ENCODE results near the gene LIMK1.

Gene LIMK1

GRCh38 chr7:74057216-74057925, 26.2 kb upstream of the LIMK1 start:
- TF ChIP-seq CTCF (IDR thresholded peaks at IDR 0.05; ENCODE audit: low read depth, low read length): no peak

GRCh38 chr7:74057987-74058386, 25.6 kb upstream of the LIMK1 start:
- no peak for TF ChIP-seq CTCF (IDR thresholded peaks at IDR 0.05; ENCODE audit: low read depth, low read length)
- H3K4me3 ChIP-seq (ENCODE audit: low read depth, low read length): no peak overlapping the region

More at GRCh38 chr7:74057216-74057925, 26.2 kb upstream of the LIMK1 start:
- H3K4me3 ChIP-seq (ENCODE audit: low read depth, low read length): no peak overlapping the region

GRCh38 chr7:74058486-74058885, 25.1 kb upstream of the LIMK1 start:
- TF ChIP-seq CTCF (IDR thresholded peaks at IDR 0.05; ENCODE audit: low read depth, low read length): no peak
- no peak overlapping the region for H3K4me3 ChIP-seq (ENCODE audit: low read depth, low read length)

GRCh38 chr7:74059037-74059436, 24.6 kb upstream of the LIMK1 start:
- no peak for TF ChIP-seq CTCF (IDR thresholded peaks at IDR 0.05; ENCODE audit: low read depth, low read length)
- H3K4me3 ChIP-seq (ENCODE audit: low read depth, low read length): no peak overlapping the region

- H3K4me3 ChIP-seq (ENCODE audit: low read depth, low read length): no peak overlapping the region
- no peak for TF ChIP-seq CTCF (IDR thresholded peaks at IDR 0.05; ENCODE audit: low read depth, low read length)
These were observed 23.7 kb upstream of the LIMK1 start for GRCh38 chr7:74059681-74060588.

- no peak overlapping the region for H3K4me3 ChIP-seq (ENCODE audit: low read depth, low read length)
- no peak for TF ChIP-seq CTCF (IDR thresholded peaks at IDR 0.05; ENCODE audit: low read depth, low read length)
These were observed 21.6 kb upstream of the LIMK1 start for GRCh38 chr7:74061840-74062539.

All from WI38 (cell line).